PFSK-1 (cell line): Measurements from ENCODE around the gene HNRNPF.

ENCODE experiments used
- POLR2AphosphoS5 ChIP-seq: IDR thresholded peaks from 2 replicates; pipeline ENCODE4 v1.6.1; 2012; ENCODE audit warnings: low read depth, mild to moderate bottlenecking, control low read depth, low read length, moderate library complexity
- SIN3A ChIP-seq: IDR thresholded peaks from 2 replicates; pipeline ENCODE4 v1.6.1; 2012; ENCODE audit warnings: mild to moderate bottlenecking, low read length, moderate library complexity, borderline replicate concordance; ENCODE audit not compliant: insufficient read depth
- TF ChIP-seq, protein P1 (sequence below), 2 experiments: IDR thresholded peaks; 2 replicates each; pipeline versions ENCODE4 v1.6.1 to v1.8.0; 2011 to 2012; ENCODE audit warnings: low read depth in 2 of 2, low read length in 2 of 2, control low read depth in 1 of 2, inconsistent platforms in 1 of 2, mild to moderate bottlenecking in 1 of 2, moderate library complexity in 1 of 2; ENCODE audit not compliant: insufficient read depth in 1 of 2

- TF ChIP-seq POLR2AphosphoS5 (no peak), SIN3A (no peak)
- TF ChIP-seq, protein P1, sequence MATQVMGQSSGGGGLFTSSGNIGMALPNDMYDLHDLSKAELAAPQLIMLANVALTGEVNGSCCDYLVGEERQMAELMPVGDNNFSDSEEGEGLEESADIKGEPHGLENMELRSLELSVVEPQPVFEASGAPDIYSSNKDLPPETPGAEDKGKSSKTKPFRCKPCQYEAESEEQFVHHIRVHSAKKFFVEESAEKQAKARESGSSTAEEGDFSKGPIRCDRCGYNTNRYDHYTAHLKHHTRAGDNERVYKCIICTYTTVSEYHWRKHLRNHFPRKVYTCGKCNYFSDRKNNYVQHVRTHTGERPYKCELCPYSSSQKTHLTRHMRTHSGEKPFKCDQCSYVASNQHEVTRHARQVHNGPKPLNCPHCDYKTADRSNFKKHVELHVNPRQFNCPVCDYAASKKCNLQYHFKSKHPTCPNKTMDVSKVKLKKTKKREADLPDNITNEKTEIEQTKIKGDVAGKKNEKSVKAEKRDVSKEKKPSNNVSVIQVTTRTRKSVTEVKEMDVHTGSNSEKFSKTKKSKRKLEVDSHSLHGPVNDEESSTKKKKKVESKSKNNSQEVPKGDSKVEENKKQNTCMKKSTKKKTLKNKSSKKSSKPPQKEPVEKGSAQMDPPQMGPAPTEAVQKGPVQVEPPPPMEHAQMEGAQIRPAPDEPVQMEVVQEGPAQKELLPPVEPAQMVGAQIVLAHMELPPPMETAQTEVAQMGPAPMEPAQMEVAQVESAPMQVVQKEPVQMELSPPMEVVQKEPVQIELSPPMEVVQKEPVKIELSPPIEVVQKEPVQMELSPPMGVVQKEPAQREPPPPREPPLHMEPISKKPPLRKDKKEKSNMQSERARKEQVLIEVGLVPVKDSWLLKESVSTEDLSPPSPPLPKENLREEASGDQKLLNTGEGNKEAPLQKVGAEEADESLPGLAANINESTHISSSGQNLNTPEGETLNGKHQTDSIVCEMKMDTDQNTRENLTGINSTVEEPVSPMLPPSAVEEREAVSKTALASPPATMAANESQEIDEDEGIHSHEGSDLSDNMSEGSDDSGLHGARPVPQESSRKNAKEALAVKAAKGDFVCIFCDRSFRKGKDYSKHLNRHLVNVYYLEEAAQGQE (IDR thresholded peaks at IDR 0.05; ENCODE audit: insufficient read depth in 1 of 2, low read depth in 2 of 2, low read length in 2 of 2) = no peak
These were observed 58.3 kb downstream of the HNRNPF start for GRCh38 chr10:43350686-43351085.
